H7 (cell line): ENCODE results near the gene HIVEP3. TPM values are rescaled to one million over a fixed set of nuclear protein-coding genes. Genes with fewer than 3 reads are reported as not detected.

Source experiments
- total RNA-seq: library from RNA; depleted of rRNA; stranded (reverse); fragments of >200 nt; shearing (Covaris generic); gene quantifications from 2 replicates; pipeline ENCODE4 v1.2.3, GENCODE V29; 2014; rRNA removed

Gene HIVEP3
- total RNA-seq, 1 experiment from 2014 or later = 1.8 TPM

Other genes starting within 250 kb of the HIVEP3 start
- not detected in 2 replicates for gene GUCA2B, start 234.5 kb upstream of the HIVEP3 start, total RNA-seq
- not detected in 2 replicates for gene GUCA2A, start 245.8 kb upstream of the HIVEP3 start, total RNA-seq